Neural progenitor cell (in vitro differentiated cells): ENCODE data around the gene EED. TPM values are rescaled to one million over a fixed set of nuclear protein-coding genes. Genes with fewer than 3 reads are reported as not detected.

Source experiments
- DNase-seq: peaks from one replicate; pipeline ENCODE4 v3.0.0-alpha.2; 2016; ENCODE audit warnings: low spot score
- H2AFZ ChIP-seq: fragments of 200-600 bp; sonication (generic); replicated peaks from 2 replicates; pipeline ENCODE4 v1.6.1; 2016; ENCODE audit warnings: antibody characterized with exemption
- H3F3A ChIP-seq: fragments of 200-600 bp; sonication (generic); 2 replicates; pipeline ENCODE4 v1.6.1; 2016; ENCODE audit warnings: antibody characterized with exemption, low read depth
- H3K27ac ChIP-seq: fragments of 200-600 bp; sonication (generic); 2 replicates; pipeline ENCODE4 v1.5.1; 2016; ENCODE audit warnings: mild to moderate bottlenecking
- H3K27me3 ChIP-seq: fragments of 200-600 bp; sonication (generic); 2 replicates; pipeline ENCODE4 v1.6.1; 2016; ENCODE audit warnings: mild to moderate bottlenecking, moderate library complexity
- H3K36me3 ChIP-seq: fragments of 200-600 bp; sonication (generic); 2 replicates; pipeline ENCODE4 v1.5.1; 2016
- H3K4me1 ChIP-seq: fragments of 200-600 bp; sonication (generic); 2 replicates; pipeline ENCODE4 v1.6.1; 2016; ENCODE audit warnings: mixed run types
- H3K4me2 ChIP-seq: fragments of 200-600 bp; sonication (generic); 2 replicates; pipeline ENCODE4 v1.6.1; 2016
- H3K4me3 ChIP-seq: fragments of 200-600 bp; sonication (generic); 2 replicates; pipeline ENCODE4 v1.5.1; 2016
- H3K79me2 ChIP-seq: fragments of 200-600 bp; sonication (generic); 2 replicates; pipeline ENCODE4 v1.6.1; 2016; ENCODE audit warnings: low read depth
- H3K9ac ChIP-seq: fragments of 200-600 bp; sonication (generic); 2 replicates; pipeline ENCODE4 v1.6.1; 2016
- H3K9me3 ChIP-seq: fragments of 200-600 bp; sonication (generic); 2 replicates; pipeline ENCODE4 v1.5.1; 2016; ENCODE audit warnings: low read depth
- H4K20me1 ChIP-seq: fragments of 200-600 bp; sonication (generic); 2 replicates; pipeline ENCODE4 v1.6.1; 2016; ENCODE audit warnings: low read depth
- H3K27ac Mint-ChIP-seq: 3 replicates; pipeline ENCODE4 v1.8.0; 2021; ENCODE audit warnings: mixed read lengths
- H3K27me3 Mint-ChIP-seq: 2 replicates; pipeline ENCODE4 v1.8.0; 2022; ENCODE audit warnings: low read depth, mild to moderate bottlenecking, inconsistent platforms, moderate library complexity, mixed read lengths; ENCODE audit not compliant: insufficient read depth
- H3K36me3 Mint-ChIP-seq: 3 replicates; pipeline ENCODE4 v1.8.0; 2021; ENCODE audit warnings: mixed read lengths
- H3K4me1 Mint-ChIP-seq: 3 replicates; pipeline ENCODE4 v1.8.0; 2021; ENCODE audit warnings: mixed read lengths
- H3K4me3 Mint-ChIP-seq: 3 replicates; pipeline ENCODE4 v1.8.0; 2021; ENCODE audit warnings: mild to moderate bottlenecking, moderate library complexity, mixed read lengths
- H3K9me3 Mint-ChIP-seq: 3 replicates; pipeline ENCODE4 v1.8.0; 2020; ENCODE audit warnings: mixed read lengths
- CTCF ChIP-seq: fragments of 200-600 bp; sonication (generic); IDR thresholded peaks from 2 replicates; pipeline ENCODE4 v1.5.1; 2017; ENCODE audit warnings: antibody characterized with exemption, mild to moderate bottlenecking
- EZH2 ChIP-seq: fragments of 200-600 bp; sonication (generic); IDR thresholded peaks from 2 replicates; pipeline ENCODE4 v1.6.1; 2017; ENCODE audit warnings: antibody characterized with exemption, mild to moderate bottlenecking, moderate library complexity
- EZH2phosphoT487 ChIP-seq: fragments of 200-600 bp; sonication (generic); IDR thresholded peaks from 2 replicates; pipeline ENCODE4 v1.6.1; 2017; ENCODE audit warnings: antibody characterized with exemption
- small RNA-seq: library from RNA; depleted of rRNA; stranded (forward); fragments of <200 nt; gene quantifications from one replicate; pipeline ENCODE3, GENCODE V24; 2015
- total RNA-seq: library from RNA; depleted of rRNA; stranded (reverse); fragments of >200 nt; gene quantifications from 2 replicates; pipeline ENCODE4 v1.2.3, GENCODE V29; 2015; ENCODE audit warnings: low replicate concordance

The EED gene
- total RNA-seq, 1 donor from 2014 or later: 64.9 TPM

GRCh38 chr11:86313793-86314192 is 69.2 kb downstream of the EED start:
- H3K4me2 ChIP-seq: no peak overlapping the region
- no peak overlapping the region for H2AFZ ChIP-seq
- no peaks in the 10 kb centered on the region for H3K4me1 ChIP-seq
- Mint-ChIP-seq H3K4me3 (no peak overlapping the region), H3K27me3 (no peaks in the 10 kb centered on the region), H3K36me3 (peaks cover 59% of the 10 kb centered on the region), H3K4me1 (no peaks in the 10 kb centered on the region), H3K9me3 (peaks cover 10% of the 10 kb centered on the region), H3K27ac (no peak overlapping the region)
- no peaks in the 10 kb centered on the region for H3K36me3 ChIP-seq
- no peak overlapping the region for H3K4me3 ChIP-seq
- H4K20me1 ChIP-seq: no peaks in the 10 kb centered on the region
- no peak overlapping the region for H3K27ac ChIP-seq
- no peaks in the 10 kb centered on the region for H3F3A ChIP-seq
- DNase-seq: no peak
- no peak for TF ChIP-seq CTCF
- no peaks in the 10 kb centered on the region for H3K9me3 ChIP-seq
- H3K27me3 ChIP-seq: no peaks in the 10 kb centered on the region
- no peak overlapping the region for H3K9ac ChIP-seq
- peaks cover 48% of the 10 kb centered on the region for H3K79me2 ChIP-seq

DNA sequence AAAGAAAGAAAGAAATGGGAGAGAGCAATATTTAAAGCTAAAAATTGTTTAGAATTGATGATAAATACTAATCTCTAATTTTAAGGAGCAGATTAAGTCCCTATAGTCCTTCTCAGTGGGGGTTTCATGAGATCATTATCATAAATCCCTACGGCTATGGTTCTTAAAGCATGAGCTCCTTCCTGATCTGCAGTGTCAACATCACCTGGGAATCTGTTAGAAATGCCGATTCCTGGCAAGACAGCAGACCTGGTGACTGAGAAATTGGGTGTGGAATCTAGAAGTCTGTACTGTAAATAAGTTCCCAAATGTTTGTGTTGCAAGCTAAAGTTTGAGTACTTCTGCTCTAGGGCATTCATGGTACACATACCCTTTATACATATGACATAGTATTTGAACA is 70.1 kb downstream of the EED start:
- Mint-ChIP-seq H3K36me3 (peaks cover 53% of the 10 kb centered on the region), H3K27ac (no peak overlapping the region)

More for the DNA sequence above, 70.1 kb downstream of the EED start:
- Histone ChIP-seq H3K27ac (no peak overlapping the region), H3K4me1 (no peaks in the 10 kb centered on the region), H3K9me3 (no peaks in the 10 kb centered on the region), H4K20me1 (no peaks in the 10 kb centered on the region), H3K4me2 (no peak overlapping the region), H3K36me3 (peaks cover 3% of the 10 kb centered on the region), H2AFZ (no peak overlapping the region), H3K79me2 (peaks cover 45% of the 10 kb centered on the region), H3K27me3 (no peaks in the 10 kb centered on the region), H3K9ac (no peak overlapping the region), H3F3A (no peaks in the 10 kb centered on the region), H3K4me3 (no peak overlapping the region)
- H3K27me3 Mint-ChIP-seq: no peaks in the 10 kb centered on the region
- peaks cover 7% of the 10 kb centered on the region for H3K9me3 Mint-ChIP-seq
- TF ChIP-seq EZH2 (no peak), CTCF (no peak), EZH2phosphoT487 (no peak)
- no peak for DNase-seq
- H3K4me3 Mint-ChIP-seq: no peak overlapping the region
- H3K4me1 Mint-ChIP-seq: no peaks in the 10 kb centered on the region

Small RNA genes within 50 kb of the gene (small RNA-seq; reads per million reads assigned to genes)
- gene RF00017 (not detected), gene RN7SL225P (not detected)

Other genes with a start within 250 kb of the EED start
- 119 and 204 TPM in 2 replicates for gene PICALM, start 175.7 kb upstream of the EED start, total RNA-seq
- 86.6 and 87.2 TPM in 2 replicates for gene HIKESHI, start 57.5 kb downstream of the EED start, total RNA-seq
- 0.77 and 1.0 TPM in 2 replicates for gene CCDC81, start 130.1 kb downstream of the EED start, total RNA-seq